WTC11 (cell line): ENCODE measurements around the gene ZFAND5. TPM values are rescaled to one million over a fixed set of nuclear protein-coding genes. Genes with fewer than 3 reads are reported as not detected.

Source experiments
- ATAC-seq: fragments of 200-7000 bp; cut with Tn5 transposase; 2 replicates; pipeline ENCODE4 v1.10.0; 2021; ENCODE audit warnings: mild to moderate bottlenecking, moderate library complexity
- CTCF ChIA-PET: fragments of 300-600 bp; sonication (Branson Sonifier 250); formaldehyde crosslinking; loops from one replicate; lab custom pipeline; 2021; ENCODE audit warnings: antibody characterized with exemption; lab: Charles Lee
- POLR2A ChIA-PET: fragments of 350-600 bp; sonication (Branson Sonifier 250); formaldehyde crosslinking; loops from one replicate; lab custom pipeline; 2021; ENCODE audit warnings: antibody characterized with exemption; lab: Charles Lee
- DNase-seq: peaks from one replicate; pipeline ENCODE4 v3.0.0; 2021; ENCODE audit warnings: low spot score
- H3K27ac Mint-ChIP-seq: 2 replicates; pipeline ENCODE4 v1.8.0; 2021; ENCODE audit warnings: mixed read lengths
- H3K27me3 Mint-ChIP-seq: 2 replicates; pipeline ENCODE4 v1.8.0; 2021; ENCODE audit warnings: low read depth, mild to moderate bottlenecking, moderate library complexity, mixed read lengths
- H3K36me3 Mint-ChIP-seq: 2 replicates; pipeline ENCODE4 v1.8.0; 2021; ENCODE audit warnings: mixed read lengths
- H3K4me1 Mint-ChIP-seq: 2 replicates; pipeline ENCODE4 v1.8.0; 2022; ENCODE audit warnings: mixed read lengths
- H3K4me3 Mint-ChIP-seq: 2 replicates; pipeline ENCODE4 v1.8.0; 2021; ENCODE audit warnings: mild to moderate bottlenecking, moderate library complexity, mixed read lengths
- H3K9me3 Mint-ChIP-seq: 2 replicates; pipeline ENCODE4 v1.8.0; 2021; ENCODE audit warnings: mixed read lengths
- ESRRA ChIP-seq: sonication (generic); formaldehyde crosslinking; IDR thresholded peaks from 2 replicates; pipeline ENCODE4 v1.8.1; 2022; ENCODE audit warnings: mild to moderate bottlenecking, missing genetic modification reagents, borderline replicate concordance
- NFYB ChIP-seq: sonication (generic); formaldehyde crosslinking; conservative IDR thresholded peaks from 2 replicates; pipeline ENCODE4 v1.8.0; 2022; ENCODE audit warnings: low read depth, missing genetic modification reagents
- PRRX2 ChIP-seq: fragments of 250-450 bp; sonication (Bioruptor Pico); IDR thresholded peaks from 2 replicates; pipeline ENCODE4 v1.8.0; 2021; ENCODE audit warnings: mild to moderate bottlenecking
- RELA ChIP-seq: sonication (generic); formaldehyde crosslinking; IDR thresholded peaks from 2 replicates; pipeline ENCODE4 v1.8.1; 2022; ENCODE audit warnings: missing genetic modification reagents, mild to moderate bottlenecking, borderline replicate concordance
- SP1 ChIP-seq: sonication (generic); formaldehyde crosslinking; conservative IDR thresholded peaks from 2 replicates; pipeline ENCODE4 v1.8.1; 2022; ENCODE audit warnings: missing genetic modification reagents
- TCF7 ChIP-seq: sonication (generic); formaldehyde crosslinking; IDR thresholded peaks from 2 replicates; pipeline ENCODE4 v1.8.0; 2022; ENCODE audit warnings: mild to moderate bottlenecking, low read depth, missing genetic modification reagents, moderate library complexity
- ZBTB21 ChIP-seq: sonication (generic); formaldehyde crosslinking; IDR thresholded peaks from 2 replicates; pipeline ENCODE4 v1.8.1; 2023; ENCODE audit warnings: mild to moderate bottlenecking, missing genetic modification reagents, borderline replicate concordance
- ZNF121 ChIP-seq: sonication (generic); formaldehyde crosslinking; IDR thresholded peaks from 2 replicates; pipeline ENCODE4 v1.8.0; 2023; ENCODE audit warnings: missing genetic modification reagents
- ZNF138 ChIP-seq: sonication (generic); formaldehyde crosslinking; conservative IDR thresholded peaks from 2 replicates; pipeline ENCODE4 v1.8.1; 2022; ENCODE audit warnings: mild to moderate bottlenecking, moderate library complexity, missing genetic modification reagents
- ZNF232 ChIP-seq: sonication (generic); formaldehyde crosslinking; IDR thresholded peaks from 2 replicates; pipeline ENCODE4 v1.8.0; 2022; ENCODE audit warnings: mild to moderate bottlenecking, missing genetic modification reagents
- ZNF416 ChIP-seq: fragments of 250-450 bp; sonication (Bioruptor Pico); IDR thresholded peaks from 2 replicates; pipeline ENCODE4 v1.9.0; 2021; ENCODE audit warnings: mild to moderate bottlenecking, inconsistent platforms
- ZNF423 ChIP-seq: fragments of 250-450 bp; sonication (Bioruptor Pico); IDR thresholded peaks from 2 replicates; pipeline ENCODE4 v2.1.2; 2022; ENCODE audit warnings: mild to moderate bottlenecking, moderate library complexity
- ZNF671 ChIP-seq: fragments of 250-450 bp; sonication (Bioruptor Pico); IDR thresholded peaks from 2 replicates; pipeline ENCODE4 v1.8.0; 2021; ENCODE audit warnings: mild to moderate bottlenecking
- total RNA-seq: library from RNA; stranded (reverse); gene quantifications from 3 replicates; pipeline ENCODE4 v1.2.3, GENCODE V29; 2021
- TF ChIP-seq, protein P1 (sequence below): sonication (generic); formaldehyde crosslinking; conservative IDR thresholded peaks from 2 replicates; pipeline ENCODE4 v1.8.1; 2022; ENCODE audit warnings: mild to moderate bottlenecking, missing genetic modification reagents
- TF ChIP-seq, protein P2 (sequence below): fragments of 250-450 bp; sonication (Bioruptor Pico); conservative IDR thresholded peaks from 2 replicates; pipeline ENCODE4 v1.9.0; 2021; ENCODE audit warnings: mild to moderate bottlenecking

ZFAND5 gene
- total RNA-seq, 1 experiment from 2014 or later, result 137 TPM

DNA sequence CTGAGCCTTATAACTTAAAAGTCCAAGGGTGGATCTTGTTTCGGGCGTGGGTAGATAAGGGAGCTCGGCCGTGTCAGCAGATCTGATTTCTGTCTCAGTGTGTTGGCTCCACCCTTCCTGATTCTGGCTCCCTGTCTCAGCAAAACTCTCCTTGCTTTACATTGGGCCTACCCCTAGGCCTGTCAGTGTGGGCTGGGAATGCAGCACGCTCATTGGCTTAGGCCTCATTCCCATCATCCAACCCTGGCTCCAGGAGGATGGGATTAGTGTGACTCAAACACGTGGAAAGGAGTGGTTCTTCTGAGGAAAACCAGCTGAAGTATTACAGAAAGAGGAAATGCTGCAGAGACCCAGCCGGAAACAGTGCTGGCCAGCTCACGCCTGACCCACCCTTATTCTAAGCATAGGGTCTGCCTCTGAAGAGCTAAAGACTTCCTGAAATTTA is 59.9 kb downstream of the ZFAND5 start:
- no peaks in the 10 kb centered on the region for H3K9me3 Mint-ChIP-seq
- H3K27me3 Mint-ChIP-seq, result no peaks in the 10 kb centered on the region
- DNase-seq, result peak; percentile 47
- peak; percentile 100 for ATAC-seq
- no peak overlapping the region for H3K27ac Mint-ChIP-seq
- ChIA-PET POLR2A (interaction anchor here (1.2 kb wide), 1 partner anchor 10 kb away, joined by 3 read pairs; no protein-coding TSS in a partner anchor), CTCF (interaction anchor here (1.1 kb wide), 1 partner anchor 24 kb away, joined by 4 read pairs; no protein-coding TSS in a partner anchor)
- no peak for TF ChIP-seq ZNF121 (CRISPR knock-in tag)
- peak; percentile 28; the same call in 1 of the 2 replicates for TF ChIP-seq NFYB
- H3K4me3 Mint-ChIP-seq, result no peak overlapping the region
- peaks cover 9% of the 10 kb centered on the region for H3K4me1 Mint-ChIP-seq
- no peaks in the 10 kb centered on the region for H3K36me3 Mint-ChIP-seq

DNA sequence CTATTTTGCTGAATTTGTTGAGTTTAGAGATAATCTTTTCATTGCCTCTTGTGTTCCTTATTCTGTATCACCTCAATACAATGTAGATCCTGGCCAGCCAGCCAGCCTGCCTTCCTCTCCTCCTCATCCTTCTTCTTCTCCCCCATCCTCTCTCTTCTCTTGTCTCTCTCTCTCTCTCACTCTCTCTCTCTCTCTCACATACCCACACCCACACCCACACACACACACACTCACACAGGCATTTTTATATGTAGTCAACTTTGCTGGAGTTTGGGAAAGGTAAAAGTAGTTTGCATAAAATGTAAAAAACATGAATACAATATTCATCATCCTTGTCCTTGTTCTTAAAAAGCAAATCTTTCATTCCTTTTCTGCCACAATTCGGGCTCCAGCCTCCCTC is 60.5 kb downstream of the ZFAND5 start:
- ChIA-PET CTCF (interaction anchor here (1.1 kb wide), 1 partner anchor 24 kb away, joined by 4 read pairs; no protein-coding TSS in a partner anchor), POLR2A (no interaction called here)
- DNase-seq, result no peak
- Mint-ChIP-seq H3K27me3 (no peaks in the 10 kb centered on the region), H3K9me3 (no peaks in the 10 kb centered on the region), H3K4me3 (no peak overlapping the region), H3K4me1 (peaks cover 9% of the 10 kb centered on the region), H3K27ac (no peak overlapping the region), H3K36me3 (no peaks in the 10 kb centered on the region)
- no peak for TF ChIP-seq NFYB
- TF ChIP-seq ZNF121 (CRISPR knock-in tag), result no peak
- no peak for TF ChIP-seq SP1
- TF ChIP-seq RELA (CRISPR knock-in tag), result no peak
- TF ChIP-seq TCF7 (CRISPR knock-in tag), result no peak
- TF ChIP-seq ZNF423 (CRISPR knock-in tag), result no peak
- TF ChIP-seq, protein P1, sequence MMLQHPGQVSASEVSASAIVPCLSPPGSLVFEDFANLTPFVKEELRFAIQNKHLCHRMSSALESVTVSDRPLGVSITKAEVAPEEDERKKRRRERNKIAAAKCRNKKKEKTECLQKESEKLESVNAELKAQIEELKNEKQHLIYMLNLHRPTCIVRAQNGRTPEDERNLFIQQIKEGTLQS (CRISPR knock-in tag), result no peak
- TF ChIP-seq ZNF232 (CRISPR knock-in tag), result no peak
- TF ChIP-seq ZBTB21, result no peak
- TF ChIP-seq, protein P2, sequence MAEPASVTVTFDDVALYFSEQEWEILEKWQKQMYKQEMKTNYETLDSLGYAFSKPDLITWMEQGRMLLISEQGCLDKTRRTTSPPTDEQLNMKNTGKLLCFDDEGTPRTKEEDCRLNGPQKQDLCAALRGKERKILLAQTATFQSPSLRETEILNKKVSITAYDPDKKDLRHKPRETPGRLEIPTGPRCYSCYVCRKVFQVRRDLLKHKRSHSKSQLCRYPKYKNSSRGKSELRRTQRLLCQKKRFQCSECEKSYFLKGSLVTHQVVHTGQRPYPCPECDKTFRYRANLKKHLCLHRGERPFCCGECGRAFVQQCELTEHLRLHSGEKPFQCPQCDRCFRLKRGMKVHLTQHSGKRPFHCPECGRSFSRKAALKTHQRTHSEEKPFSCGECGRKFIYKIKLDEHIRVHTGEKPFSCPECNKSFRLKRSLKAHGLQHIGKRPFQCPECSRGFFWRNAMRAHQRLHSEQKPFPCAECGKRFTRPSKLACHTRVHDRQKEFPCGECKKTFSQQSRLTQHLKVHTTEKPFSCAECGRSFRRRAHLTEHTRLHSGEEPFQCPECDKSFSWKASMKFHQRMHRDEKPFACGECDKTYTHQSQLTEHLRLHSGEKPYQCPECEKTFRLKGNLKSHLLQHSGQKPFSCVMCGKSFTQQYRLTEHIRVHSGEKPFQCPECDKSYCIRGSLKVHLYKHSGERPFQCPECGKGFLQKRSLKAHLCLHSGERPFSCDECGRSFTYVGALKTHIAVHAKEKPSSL (CRISPR knock-in tag), result no peak
- TF ChIP-seq ZNF138, result no peak
- TF ChIP-seq ZNF416 (CRISPR knock-in tag), result no peak
- no peak for TF ChIP-seq PRRX2 (CRISPR knock-in tag)
- TF ChIP-seq ESRRA (CRISPR knock-in tag), result no peak
- no peak for TF ChIP-seq ZNF671
- ATAC-seq, result no peak

Other genes with a start within 250 kb of the ZFAND5 start
- gene GDA, start 215.8 kb downstream of the ZFAND5 start, total RNA-seq, result 0.25 to 0.68 TPM (median 0.39 TPM) in 3 replicates
- 0.31 to 0.41 TPM (median 0.32 TPM) in 3 replicates for gene TMC1, start 156.4 kb upstream of the ZFAND5 start, total RNA-seq